ENCODE results near the gene DBX2.
"Not testable (repeated sequence)": the region's sequence is repeated elsewhere in the genome, so short reads cannot be mapped to it uniquely, and the experiment has no call there.

Gene DBX2

GRCh38 chr12:45050751-45051571 lies at the start of gene DBX2:
TSS of gene DBX2 (minus strand) at chr12:45051099. CDS start at chr12:45050927, 172 bp downstream.
- DNase-seq (ENCODE audit: low read depth): no peak

DNA sequence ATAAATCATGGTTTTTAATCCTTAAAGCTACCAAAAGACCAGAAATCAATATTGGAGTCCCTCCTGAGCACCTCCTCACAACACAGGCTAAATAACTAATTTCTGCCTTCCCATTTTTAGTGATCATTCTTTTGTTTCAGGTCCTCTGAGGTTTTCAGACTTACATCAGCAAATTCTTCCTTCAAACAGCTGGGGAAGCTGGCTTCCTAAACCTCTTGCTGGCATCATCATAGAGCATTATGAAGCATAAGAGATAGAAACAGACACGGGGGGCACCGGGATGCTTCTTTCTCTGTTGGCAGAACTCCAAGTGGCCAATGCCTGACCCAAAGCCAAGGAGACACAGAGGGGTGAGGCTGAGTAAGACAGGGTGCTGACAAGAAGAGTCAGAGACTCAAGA lies 47.9 kb upstream of the DBX2 start:
- no peak for DNase-seq (ENCODE audit: low read depth)

DNA sequence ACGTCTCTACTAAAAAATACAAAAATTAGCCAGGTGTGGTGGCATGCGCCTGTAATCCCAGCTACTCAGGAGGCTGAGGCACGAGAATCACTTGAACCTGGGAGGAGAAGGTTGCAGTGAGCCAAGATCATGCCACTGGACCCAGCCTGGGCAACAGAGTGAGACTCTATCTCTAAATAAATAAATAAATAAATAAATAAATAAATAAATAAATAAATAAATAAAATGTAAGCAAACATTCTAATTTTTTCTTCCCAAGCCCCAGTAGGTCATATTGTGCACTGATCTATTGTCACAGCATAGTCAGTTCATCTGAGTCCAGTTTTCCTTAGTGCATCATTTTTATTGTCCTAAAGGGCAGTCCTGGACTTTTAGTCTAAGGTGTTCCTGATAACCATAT lies 44.5 kb upstream of the DBX2 start:
- not testable (repeated sequence) for DNase-seq (ENCODE audit: low read depth)

GRCh38 chr12:45093051-45093450 lies 42.2 kb upstream of the DBX2 start:
- no peak for DNase-seq (ENCODE audit: low read depth)

- no peak for DNase-seq (ENCODE audit: low read depth)
These were observed 38.6 kb upstream of the DBX2 start for GRCh38 chr12:45089411-45090075.

DNA sequence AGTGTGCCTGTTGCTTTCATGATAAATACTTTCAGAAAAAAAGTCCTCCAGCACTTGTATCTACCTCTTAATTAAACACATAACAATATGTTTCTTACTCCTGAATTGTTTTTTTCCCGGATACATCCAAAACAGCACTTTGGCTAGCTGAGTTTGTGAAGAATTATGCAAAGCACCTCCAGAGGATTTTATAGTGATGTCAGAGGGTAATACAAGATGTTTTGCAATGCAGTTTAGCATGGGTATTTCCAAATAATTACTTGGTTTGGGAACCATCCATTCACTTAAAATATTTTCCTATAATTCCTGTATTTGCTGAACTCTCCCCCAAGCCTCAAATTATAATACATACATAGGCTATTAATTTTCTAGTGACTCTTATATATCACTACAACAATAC lies 37.7 kb upstream of the DBX2 start:
- no peak for DNase-seq (ENCODE audit: low read depth)

DNA sequence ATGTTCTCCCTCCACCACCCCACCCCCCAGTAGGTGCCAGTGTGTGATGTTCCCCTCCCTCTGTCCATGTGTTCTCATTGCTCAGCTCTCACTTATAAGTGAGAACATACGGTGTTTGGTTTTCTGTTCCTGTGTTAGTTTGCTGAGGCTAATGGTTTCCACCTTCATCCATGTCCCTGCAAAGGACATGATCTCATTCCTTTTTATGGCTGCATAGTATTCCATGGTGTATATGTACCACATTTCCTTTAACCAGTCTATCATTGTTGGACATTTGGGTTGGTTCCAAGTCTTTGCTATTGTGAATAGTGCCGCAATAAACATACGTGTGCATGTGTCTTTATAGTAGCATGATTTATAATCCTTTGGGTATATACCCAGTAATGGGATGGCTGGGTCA lies 33.3 kb upstream of the DBX2 start:
- DNase-seq (ENCODE audit: low read depth): not testable (repeated sequence)

- DNase-seq (ENCODE audit: low read depth): no peak
These were observed 26.4 kb upstream of the DBX2 start for GRCh38 chr12:45077251-45077650.

DNA sequence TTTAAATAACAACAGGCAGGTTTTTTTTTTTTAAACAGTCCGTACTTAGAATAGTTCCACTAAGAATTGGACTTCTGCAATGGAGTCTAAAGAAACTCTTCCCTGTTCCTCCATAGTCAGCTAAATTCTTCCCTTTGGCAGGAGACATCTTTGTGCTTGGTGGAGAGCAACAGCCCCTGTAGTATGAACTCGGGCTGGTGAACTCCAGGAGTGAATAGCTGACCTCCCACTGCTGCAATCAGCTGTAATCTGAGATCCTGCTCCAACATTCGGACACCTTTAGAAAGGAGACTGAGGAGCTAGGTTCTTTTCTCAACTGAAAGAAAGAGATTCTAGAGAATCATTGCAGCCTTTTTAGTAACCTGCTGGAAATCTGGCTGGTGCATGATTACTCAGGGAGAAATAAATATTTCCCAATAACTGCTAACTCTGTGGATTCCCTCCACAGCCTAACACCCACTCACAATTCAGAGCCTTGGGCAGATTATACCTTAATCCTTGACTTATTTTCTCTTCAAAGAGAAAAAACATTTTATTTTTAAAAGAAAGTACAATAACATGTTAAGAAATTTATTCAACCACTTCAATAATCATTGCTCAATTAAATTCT lies 25.6 kb upstream of the DBX2 start:
- DNase-seq (ENCODE audit: low read depth): no peak

DNA sequence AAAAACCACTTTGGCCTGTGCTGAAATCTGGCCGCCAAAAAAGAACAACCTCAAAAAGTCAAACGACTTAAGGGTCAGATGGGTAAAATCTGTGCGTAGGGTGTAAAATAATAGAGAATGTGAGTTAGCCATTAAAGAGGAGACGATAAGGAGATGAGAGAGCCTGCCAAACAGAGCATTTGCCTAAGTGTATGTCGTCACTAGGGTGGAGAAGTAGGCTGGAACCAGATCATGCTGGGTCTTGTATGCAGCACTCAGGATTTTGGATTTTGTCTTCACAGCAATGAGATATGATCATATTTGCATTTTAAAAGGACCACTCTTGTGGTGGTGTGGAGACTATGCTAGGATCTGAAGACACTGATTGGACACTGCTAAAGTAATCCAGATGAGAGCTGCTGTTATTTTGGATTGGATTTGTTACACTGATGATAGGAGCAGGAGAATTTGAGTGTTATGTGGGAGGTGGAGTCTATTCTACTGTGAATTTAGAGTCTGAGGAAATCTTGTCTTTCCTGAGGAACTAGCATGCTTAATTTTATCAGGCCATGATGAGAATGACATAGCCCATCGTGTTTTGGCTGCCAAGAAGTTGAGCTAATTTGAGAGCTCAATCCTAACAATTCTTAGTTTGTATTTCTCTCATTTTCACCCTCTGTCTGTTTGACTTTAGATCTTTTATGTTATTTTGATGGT lies 24.8 kb upstream of the DBX2 start:
- DNase-seq (ENCODE audit: low read depth): no peak

- DNase-seq (ENCODE audit: low read depth): no peak
These were observed 14.3 kb upstream of the DBX2 start for GRCh38 chr12:45065125-45065626.

DNA sequence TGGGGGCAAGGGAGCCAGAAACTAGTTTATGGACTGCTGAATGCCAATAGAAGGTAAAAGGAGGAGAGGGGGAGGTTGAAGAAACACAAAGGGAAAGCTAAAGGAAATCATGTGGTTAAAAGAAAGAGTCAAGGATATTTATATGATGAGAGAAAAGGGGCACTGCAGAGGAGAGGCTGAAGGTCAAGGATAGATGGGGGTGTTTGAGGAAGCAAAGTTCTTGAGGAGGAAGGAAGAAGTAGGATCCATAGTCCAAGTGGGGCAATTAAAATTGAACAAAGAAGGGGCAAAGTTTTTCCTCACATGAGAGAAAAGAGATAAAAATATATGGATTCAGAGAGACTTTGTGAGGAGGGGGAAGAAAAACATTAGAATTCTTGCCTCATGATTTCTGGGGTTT lies 10.1 kb upstream of the DBX2 start:
- DNase-seq (ENCODE audit: low read depth): no peak

- no peak for DNase-seq (ENCODE audit: low read depth)
These were observed 750 bp upstream of the DBX2 start for GRCh38 chr12:45051572-45052125.

DNA sequence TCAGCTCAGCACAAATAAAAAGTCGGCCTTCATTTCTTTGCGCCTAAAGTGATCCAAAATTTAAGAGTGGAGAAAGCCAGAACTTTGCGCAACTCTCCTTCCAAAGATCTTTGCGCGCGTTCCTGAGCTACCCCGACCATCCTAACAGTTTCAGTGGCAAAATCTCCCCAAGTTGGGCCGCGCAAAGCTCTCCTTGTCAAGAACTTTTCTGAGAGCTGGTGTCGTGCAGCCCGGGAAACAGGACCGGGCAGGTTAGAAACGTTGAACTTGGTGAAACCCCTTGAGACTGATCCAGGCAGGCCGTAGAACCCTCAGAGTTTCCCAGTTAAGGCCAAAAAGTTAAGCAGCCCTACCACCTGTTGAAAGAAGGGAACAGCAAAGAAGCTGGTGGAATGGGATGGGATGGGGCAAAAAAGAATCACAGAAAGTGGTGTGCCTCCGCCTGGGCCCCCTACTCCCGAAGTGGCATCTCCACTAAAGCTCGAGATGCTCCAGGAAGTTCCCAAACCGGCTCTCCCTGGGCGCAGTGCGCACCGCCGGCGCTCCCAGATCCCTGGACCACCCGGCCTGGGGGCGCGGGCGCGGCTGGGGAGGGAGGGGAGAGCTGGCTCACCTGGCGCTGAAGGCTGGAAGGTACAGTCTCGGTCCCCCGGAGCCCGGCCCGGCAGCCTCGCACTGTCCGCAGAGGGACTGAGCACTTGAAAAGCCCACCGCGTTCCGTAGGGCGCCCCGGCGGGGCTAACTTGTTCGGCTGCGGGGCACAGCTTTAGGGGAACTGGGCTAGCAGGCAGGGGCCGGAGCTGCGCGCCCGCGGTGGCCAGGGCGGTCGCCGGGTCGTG lies 768 bp downstream of the DBX2 start:
- no peak for DNase-seq (ENCODE audit: low read depth)

DNA sequence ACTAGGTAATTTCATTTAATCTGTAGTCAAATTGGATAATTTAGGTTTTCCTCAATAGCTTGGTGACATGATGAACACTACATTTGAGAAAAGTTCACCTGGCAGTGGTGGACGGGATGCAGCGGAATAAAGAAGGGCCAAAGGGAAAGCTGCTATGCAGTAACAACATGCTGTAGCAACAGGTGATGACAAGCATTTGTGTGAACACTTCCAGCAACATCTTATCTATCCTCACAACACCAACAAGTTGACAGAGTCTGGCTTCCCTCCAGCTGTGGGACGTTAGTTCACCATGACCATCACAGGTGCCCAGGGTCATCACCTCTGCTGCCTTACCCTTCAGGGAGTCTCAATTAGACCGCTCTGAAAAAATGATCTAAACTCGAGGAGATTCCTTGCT lies 8.3 kb downstream of the DBX2 start:
- no peak for DNase-seq (ENCODE audit: low read depth)

DNA sequence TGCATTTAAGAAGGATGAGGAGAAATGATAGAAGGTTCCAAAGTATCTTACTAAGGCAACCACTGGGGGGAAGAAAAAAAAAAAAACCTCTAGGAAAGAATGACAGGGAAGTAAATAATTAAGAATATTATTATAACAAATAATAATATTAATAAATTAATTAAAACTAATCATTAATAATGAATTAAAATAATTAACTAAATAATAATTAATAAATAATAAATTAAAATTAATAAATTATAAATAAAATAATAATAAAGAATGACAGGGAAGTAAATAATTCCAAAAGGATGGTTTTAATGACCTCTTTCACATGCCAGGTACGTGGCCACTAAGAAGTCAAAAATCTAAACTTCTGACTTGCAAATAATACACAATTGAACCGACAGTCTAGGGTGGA lies 9.9 kb downstream of the DBX2 start:
- no peak for DNase-seq (ENCODE audit: low read depth)

DNA sequence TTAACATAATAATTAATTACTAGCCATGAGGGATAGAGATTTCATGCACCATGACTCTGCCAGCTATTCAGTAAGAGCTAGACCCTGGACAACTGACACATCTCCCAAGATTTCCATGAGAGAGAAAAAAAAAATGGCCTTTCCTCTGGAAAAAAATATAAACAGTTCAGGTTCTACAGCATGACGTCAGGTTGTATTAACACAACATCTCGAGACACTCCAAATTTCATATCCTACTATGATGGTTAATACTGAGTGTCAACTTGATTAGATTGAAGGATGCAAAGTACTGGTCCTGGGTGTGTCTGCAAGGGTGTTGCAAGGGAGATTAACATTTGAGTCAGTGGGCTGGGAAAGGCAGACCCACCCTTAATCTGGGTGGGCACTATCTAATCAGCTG lies 11.1 kb downstream of the DBX2 start:
- DNase-seq (ENCODE audit: low read depth): no peak

- no peak for DNase-seq (ENCODE audit: low read depth)
These were observed 16.0 kb downstream of the DBX2 start for GRCh38 chr12:45034861-45035265.

DNA sequence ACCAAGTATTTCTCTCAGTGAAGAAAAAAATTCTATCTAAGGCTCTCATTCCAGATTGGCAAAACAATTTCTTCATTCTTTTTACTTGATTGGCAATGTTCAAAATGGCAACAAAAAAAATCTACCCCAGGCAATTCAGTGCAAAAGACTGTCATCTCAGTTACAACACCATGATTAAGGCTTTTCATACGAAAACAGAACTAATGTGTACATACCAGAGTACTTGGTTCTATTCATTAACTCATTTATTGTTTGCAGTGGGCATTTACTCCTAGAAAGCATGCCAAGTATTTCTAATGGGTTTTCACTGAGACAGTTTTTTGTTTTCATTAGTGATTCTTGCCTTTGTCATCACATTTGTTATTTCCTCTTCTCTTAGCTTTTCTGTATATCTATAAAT lies 33.0 kb downstream of the DBX2 start:
- no peak for DNase-seq (ENCODE audit: low read depth)

DNA sequence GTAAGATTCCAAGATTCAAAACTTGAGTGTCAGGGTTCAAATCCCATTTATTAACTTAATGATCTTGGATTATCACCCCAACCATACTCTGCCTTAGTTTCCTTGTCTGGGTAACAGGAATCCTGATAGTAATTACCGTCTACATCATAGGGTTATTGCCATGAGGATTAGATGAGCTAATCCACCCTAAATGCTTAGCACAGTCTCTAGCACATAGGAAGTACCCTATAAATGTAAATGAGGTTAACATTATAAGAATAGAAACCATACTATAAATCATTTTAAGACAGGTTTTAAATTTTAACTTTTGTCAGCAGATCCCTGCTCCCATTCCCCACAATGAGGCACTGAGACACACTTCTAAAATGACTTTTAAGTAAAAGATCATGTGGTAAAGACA lies 36.5 kb downstream of the DBX2 start:
- no peak for DNase-seq (ENCODE audit: low read depth)

DNA sequence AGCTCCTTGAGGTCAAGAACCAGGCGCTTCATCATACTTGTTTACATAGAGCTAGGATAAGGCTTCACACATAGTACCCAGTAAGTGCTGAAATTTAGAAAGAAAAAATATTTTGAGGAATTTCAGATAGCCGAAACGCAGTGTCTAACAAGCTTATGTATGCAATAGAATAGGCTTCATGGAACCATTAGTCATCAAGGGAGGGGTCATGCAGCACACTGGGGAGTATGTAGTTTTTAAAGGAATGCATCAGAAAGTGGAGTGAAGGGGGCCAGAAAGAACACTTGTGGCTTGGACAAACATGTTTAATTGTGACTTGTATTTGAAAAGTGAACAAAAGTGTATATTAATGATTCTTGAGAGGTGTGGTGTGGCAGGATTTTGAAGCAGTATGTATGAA lies 38.1 kb downstream of the DBX2 start:
- no peak for DNase-seq (ENCODE audit: low read depth)

Data from iris pigment epithelial cell (primary cell).